Suprapubic skin (tissue), 3 donors: ENCODE results near the gene TTC36.

ENCODE experiments used
- EP300 ChIP-seq: sonication (generic); formaldehyde crosslinking; IDR thresholded peaks from one replicate; pipeline ENCODE4 v1.6.1; 2017; ENCODE audit warnings: antibody characterized with exemption
- TF ChIP-seq, protein P1 (sequence below), 2 donors: fragments of 200-600 bp in 1 of 2; fragments of 450-650 bp in 1 of 2; sonication (generic) in 1 of 2; IDR thresholded peaks; one replicate each; pipeline ENCODE4 v1.5.1; 2016 to 2019; ENCODE audit warnings: antibody characterized with exemption in 2 of 2, mild to moderate bottlenecking in 1 of 2, moderate library complexity in 1 of 2

DNA sequence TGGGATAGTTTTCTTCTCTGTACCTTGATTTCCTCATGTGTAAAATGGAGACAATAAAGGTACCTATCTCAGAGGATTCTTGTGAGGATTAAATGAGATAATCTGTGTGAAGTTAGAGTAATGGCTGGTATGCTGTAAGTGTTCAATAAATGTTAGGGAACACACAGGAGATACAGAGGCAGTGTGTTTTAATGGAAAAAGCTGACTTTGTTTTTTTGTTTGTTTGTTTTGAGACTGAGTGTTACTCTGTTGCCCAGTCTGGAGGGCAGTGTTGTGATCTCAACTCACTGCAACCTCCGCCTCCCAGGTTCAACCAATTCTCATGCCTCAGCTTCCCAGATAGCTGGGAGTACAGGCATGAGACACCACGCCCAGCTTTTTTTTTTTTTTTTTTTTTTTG is 42.4 kb downstream of the TTC36 start:
- TF ChIP-seq, protein P1, sequence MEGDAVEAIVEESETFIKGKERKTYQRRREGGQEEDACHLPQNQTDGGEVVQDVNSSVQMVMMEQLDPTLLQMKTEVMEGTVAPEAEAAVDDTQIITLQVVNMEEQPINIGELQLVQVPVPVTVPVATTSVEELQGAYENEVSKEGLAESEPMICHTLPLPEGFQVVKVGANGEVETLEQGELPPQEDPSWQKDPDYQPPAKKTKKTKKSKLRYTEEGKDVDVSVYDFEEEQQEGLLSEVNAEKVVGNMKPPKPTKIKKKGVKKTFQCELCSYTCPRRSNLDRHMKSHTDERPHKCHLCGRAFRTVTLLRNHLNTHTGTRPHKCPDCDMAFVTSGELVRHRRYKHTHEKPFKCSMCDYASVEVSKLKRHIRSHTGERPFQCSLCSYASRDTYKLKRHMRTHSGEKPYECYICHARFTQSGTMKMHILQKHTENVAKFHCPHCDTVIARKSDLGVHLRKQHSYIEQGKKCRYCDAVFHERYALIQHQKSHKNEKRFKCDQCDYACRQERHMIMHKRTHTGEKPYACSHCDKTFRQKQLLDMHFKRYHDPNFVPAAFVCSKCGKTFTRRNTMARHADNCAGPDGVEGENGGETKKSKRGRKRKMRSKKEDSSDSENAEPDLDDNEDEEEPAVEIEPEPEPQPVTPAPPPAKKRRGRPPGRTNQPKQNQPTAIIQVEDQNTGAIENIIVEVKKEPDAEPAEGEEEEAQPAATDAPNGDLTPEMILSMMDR (IDR thresholded peaks at IDR 0.05) = no peak
- TF ChIP-seq EP300 = no peak
